Measurements from ENCODE around the gene CARM1.
"Not testable (repeated sequence)": the region's sequence is repeated elsewhere in the genome, so short reads cannot be mapped to it uniquely, and the experiment has no call there.

Gene CARM1

DNA sequence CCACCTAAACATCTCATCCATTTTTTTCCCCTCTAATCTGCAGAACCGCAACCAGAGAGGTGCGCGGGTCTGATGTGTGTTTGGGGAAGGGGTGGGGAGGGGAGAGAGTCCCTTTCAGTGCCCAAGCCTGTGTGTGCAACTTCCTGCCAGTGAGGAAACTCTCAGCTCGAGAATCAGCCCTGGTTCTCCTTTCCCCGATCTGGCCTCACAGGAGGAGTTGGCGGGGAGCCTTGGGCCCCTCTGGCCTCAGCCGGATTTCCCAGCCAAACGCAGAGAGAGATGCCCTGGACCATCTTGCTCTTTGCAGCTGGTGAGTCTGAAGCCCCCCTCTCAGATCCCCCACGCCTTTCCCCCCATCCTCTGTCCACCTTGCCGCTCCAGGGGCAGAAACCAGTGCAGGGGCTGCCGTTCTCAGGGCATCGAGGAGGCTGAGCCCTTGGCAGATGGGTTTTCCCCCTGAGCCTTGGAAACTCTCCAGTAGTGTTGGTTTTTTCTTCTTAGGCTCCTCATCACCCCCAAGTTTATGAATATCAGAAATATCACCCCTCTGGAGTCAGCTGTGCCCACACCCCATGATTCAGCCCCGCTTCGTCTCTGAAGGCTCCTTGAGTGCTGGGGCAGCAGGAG, 23.0 kb upstream of the CARM1 start, which contains the start of gene C19orf38:
C19orf38 (plus strand) TSS at position 186 of the 627 bp plus-strand sequence; CDS start at position 280, 94 bp downstream.
- H3K4me3 ChIP-seq (ENCODE audit: low read depth, low read length): no peak within 1 kb of the TSS
- no peaks in the 10 kb centered on the region for H3K36me3 ChIP-seq (ENCODE audit: insufficient read depth, low read length)

DNA sequence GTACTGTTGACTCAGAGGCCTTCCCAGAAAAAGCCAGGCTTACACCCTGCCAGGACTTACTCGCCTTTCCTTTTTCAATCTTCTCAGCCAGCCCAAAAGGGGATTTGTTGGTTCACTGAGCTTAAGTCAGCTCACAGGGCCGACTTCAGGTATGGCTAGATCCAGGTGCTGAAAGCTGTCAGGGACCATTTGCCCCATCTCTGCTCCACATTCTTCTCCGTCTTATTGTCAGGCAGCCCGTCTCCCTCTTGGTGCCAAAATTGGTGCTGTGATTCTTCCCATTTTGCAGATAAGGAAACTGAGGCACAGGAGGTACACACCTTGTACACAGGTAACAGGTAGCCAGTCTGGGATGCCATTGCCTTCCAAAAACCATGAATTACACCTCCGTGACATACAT, 20.7 kb upstream of the CARM1 start:
- no peak overlapping the region for H2AFZ ChIP-seq (ENCODE audit: low read length, unreplicated experiment)
- H3K4me3 ChIP-seq (ENCODE audit: low read depth, low read length): no peak overlapping the region
- H3K79me2 ChIP-seq (ENCODE audit: control insufficient read depth, insufficient read depth, low read length, unreplicated experiment): no peaks in the 10 kb centered on the region

More for the DNA sequence above, 23.0 kb upstream of the CARM1 start, which contains the start of gene C19orf38:
- Histone ChIP-seq H2AFZ (ENCODE audit: low read length, unreplicated experiment) (no peak within 1 kb of the TSS), H3K79me2 (ENCODE audit: control insufficient read depth, insufficient read depth, low read length, unreplicated experiment) (no peaks in the 10 kb centered on the region), H3K4me1 (ENCODE audit: control insufficient read depth, insufficient read depth, low read length, unreplicated experiment) (no peaks in the 10 kb centered on the region), H3K27ac (ENCODE audit: low read depth, low read length) (no peak within 1 kb of the TSS), H3K27me3 (ENCODE audit: insufficient read depth, low read length) (no peaks in the 10 kb centered on the region)

GRCh38 chr19:10852098-10852800, 19.1 kb upstream of the CARM1 start:
- H3K36me3 ChIP-seq (ENCODE audit: insufficient read depth, low read length): no peaks in the 10 kb centered on the region
- no peak overlapping the region for H3K4me3 ChIP-seq (ENCODE audit: low read depth, low read length)
- no peaks in the 10 kb centered on the region for H3K27me3 ChIP-seq (ENCODE audit: insufficient read depth, low read length)
- no peaks in the 10 kb centered on the region for H3K4me1 ChIP-seq (ENCODE audit: control insufficient read depth, insufficient read depth, low read length, unreplicated experiment)
- H2AFZ ChIP-seq (ENCODE audit: low read length, unreplicated experiment): no peak overlapping the region
- H3K27ac ChIP-seq (ENCODE audit: low read depth, low read length): no peak overlapping the region
- no peaks in the 10 kb centered on the region for H3K79me2 ChIP-seq (ENCODE audit: control insufficient read depth, insufficient read depth, low read length, unreplicated experiment)

More for the DNA sequence above, 20.7 kb upstream of the CARM1 start:
- no peaks in the 10 kb centered on the region for H3K4me1 ChIP-seq (ENCODE audit: control insufficient read depth, insufficient read depth, low read length, unreplicated experiment)
- H3K27ac ChIP-seq (ENCODE audit: low read depth, low read length): no peak overlapping the region
- H3K27me3 ChIP-seq (ENCODE audit: insufficient read depth, low read length): no peaks in the 10 kb centered on the region
- no peaks in the 10 kb centered on the region for H3K36me3 ChIP-seq (ENCODE audit: insufficient read depth, low read length)

GRCh38 chr19:10852941-10853340, 18.4 kb upstream of the CARM1 start:
- Histone ChIP-seq H3K79me2 (ENCODE audit: control insufficient read depth, insufficient read depth, low read length, unreplicated experiment) (no peaks in the 10 kb centered on the region), H3K4me1 (ENCODE audit: control insufficient read depth, insufficient read depth, low read length, unreplicated experiment) (no peaks in the 10 kb centered on the region)

GRCh38 chr19:10854350-10855089, 16.8 kb upstream of the CARM1 start:
- Histone ChIP-seq H3K27me3 (ENCODE audit: insufficient read depth, low read length) (no peaks in the 10 kb centered on the region), H2AFZ (ENCODE audit: low read length, unreplicated experiment) (no peak overlapping the region), H3K36me3 (ENCODE audit: insufficient read depth, low read length) (no peaks in the 10 kb centered on the region), H3K4me1 (ENCODE audit: control insufficient read depth, insufficient read depth, low read length, unreplicated experiment) (no peaks in the 10 kb centered on the region), H3K4me3 (ENCODE audit: low read depth, low read length) (no peak overlapping the region), H3K79me2 (ENCODE audit: control insufficient read depth, insufficient read depth, low read length, unreplicated experiment) (no peaks in the 10 kb centered on the region), H3K27ac (ENCODE audit: low read depth, low read length) (no peak overlapping the region)

More at GRCh38 chr19:10852941-10853340, 18.4 kb upstream of the CARM1 start:
- Histone ChIP-seq H3K27me3 (ENCODE audit: insufficient read depth, low read length) (no peaks in the 10 kb centered on the region), H3K36me3 (ENCODE audit: insufficient read depth, low read length) (no peaks in the 10 kb centered on the region), H3K4me3 (ENCODE audit: low read depth, low read length) (no peak overlapping the region), H3K27ac (ENCODE audit: low read depth, low read length) (no peak overlapping the region), H2AFZ (ENCODE audit: low read length, unreplicated experiment) (no peak overlapping the region)

- Histone ChIP-seq H3K4me1 (ENCODE audit: control insufficient read depth, insufficient read depth, low read length, unreplicated experiment) (no peaks in the 10 kb centered on the region), H3K79me2 (ENCODE audit: control insufficient read depth, insufficient read depth, low read length, unreplicated experiment) (no peaks in the 10 kb centered on the region), H3K27ac (ENCODE audit: low read depth, low read length) (no peak overlapping the region), H2AFZ (ENCODE audit: low read length, unreplicated experiment) (no peak overlapping the region), H3K4me3 (ENCODE audit: low read depth, low read length) (no peak overlapping the region), H3K36me3 (ENCODE audit: insufficient read depth, low read length) (no peaks in the 10 kb centered on the region), H3K27me3 (ENCODE audit: insufficient read depth, low read length) (no peaks in the 10 kb centered on the region)
Observed at GRCh38 chr19:10855879-10856522, 15.4 kb upstream of the CARM1 start.

DNA sequence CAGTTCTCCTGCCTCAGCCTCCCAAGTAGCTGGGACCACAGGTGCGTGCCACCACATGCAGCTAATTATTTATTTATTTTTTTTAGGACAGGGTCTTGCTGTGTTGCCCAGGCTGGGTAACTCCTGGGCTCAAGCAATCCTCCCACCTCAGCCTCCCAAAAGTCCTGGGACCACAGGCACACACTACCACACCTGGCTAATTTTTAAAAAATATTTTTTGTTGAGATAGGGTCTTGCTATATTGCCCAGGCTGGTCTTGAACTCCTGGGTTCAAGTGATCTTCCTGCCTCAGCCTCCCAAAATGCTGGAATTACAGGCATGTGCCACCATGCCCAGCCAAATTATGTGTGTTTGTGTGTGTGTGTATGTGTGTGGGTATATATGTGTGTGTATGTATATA, 14.5 kb upstream of the CARM1 start:
- not testable (repeated sequence) for H2AFZ ChIP-seq (ENCODE audit: low read length, unreplicated experiment); H3K4me3 ChIP-seq (ENCODE audit: low read depth, low read length); H3K36me3 ChIP-seq (ENCODE audit: insufficient read depth, low read length); H3K27ac ChIP-seq (ENCODE audit: low read depth, low read length); H3K79me2 ChIP-seq (ENCODE audit: control insufficient read depth, insufficient read depth, low read length, unreplicated experiment); H3K27me3 ChIP-seq (ENCODE audit: insufficient read depth, low read length); H3K4me1 ChIP-seq (ENCODE audit: control insufficient read depth, insufficient read depth, low read length, unreplicated experiment)

DNA sequence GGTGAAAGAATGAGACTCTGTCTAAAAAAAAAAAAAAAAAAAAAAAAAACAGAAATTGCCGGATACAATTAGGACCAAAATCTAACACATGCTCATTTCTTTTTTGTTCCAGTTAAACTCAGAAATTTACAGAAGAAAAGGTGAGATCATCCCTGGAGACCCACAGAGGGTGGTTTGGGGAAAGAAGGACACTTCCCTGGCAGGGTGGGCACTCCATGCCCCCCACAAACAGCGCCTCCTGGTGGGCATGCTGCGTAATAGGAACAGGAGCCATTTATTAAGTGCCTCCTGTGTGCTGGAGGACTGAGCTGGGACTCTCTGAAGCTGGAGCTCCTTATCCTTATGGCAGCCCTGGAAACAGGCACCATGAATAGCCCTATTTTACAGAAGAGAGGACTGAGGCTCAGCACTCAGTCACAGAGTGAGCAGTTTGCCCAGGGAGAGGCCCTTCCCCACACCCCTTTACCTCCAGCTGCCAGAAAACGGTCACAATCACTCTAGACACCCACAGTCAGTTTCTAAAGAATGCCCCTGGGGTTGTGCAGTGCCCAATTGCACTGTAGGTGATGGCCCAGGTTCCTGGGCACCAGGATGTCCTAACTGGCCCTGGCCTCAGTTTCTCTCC, 13.0 kb upstream of the CARM1 start:
- no peaks in the 10 kb centered on the region for H3K79me2 ChIP-seq (ENCODE audit: control insufficient read depth, insufficient read depth, low read length, unreplicated experiment)
- no peak overlapping the region for H3K4me3 ChIP-seq (ENCODE audit: low read depth, low read length)
- H3K4me1 ChIP-seq (ENCODE audit: control insufficient read depth, insufficient read depth, low read length, unreplicated experiment): peaks cover 3% of the 10 kb centered on the region
- H2AFZ ChIP-seq (ENCODE audit: low read length, unreplicated experiment): no peak overlapping the region
- H3K27me3 ChIP-seq (ENCODE audit: insufficient read depth, low read length): no peaks in the 10 kb centered on the region
- no peaks in the 10 kb centered on the region for H3K36me3 ChIP-seq (ENCODE audit: insufficient read depth, low read length)
- no peak overlapping the region for H3K27ac ChIP-seq (ENCODE audit: low read depth, low read length)

GRCh38 chr19:10861103-10861651, 10.2 kb upstream of the CARM1 start:
- Histone ChIP-seq H3K4me1 (ENCODE audit: control insufficient read depth, insufficient read depth, low read length, unreplicated experiment) (peaks cover 8% of the 10 kb centered on the region), H3K4me3 (ENCODE audit: low read depth, low read length) (no peak overlapping the region), H3K27me3 (ENCODE audit: insufficient read depth, low read length) (no peaks in the 10 kb centered on the region), H3K79me2 (ENCODE audit: control insufficient read depth, insufficient read depth, low read length, unreplicated experiment) (no peaks in the 10 kb centered on the region), H3K36me3 (ENCODE audit: insufficient read depth, low read length) (no peaks in the 10 kb centered on the region), H3K27ac (ENCODE audit: low read depth, low read length) (no peak overlapping the region), H2AFZ (ENCODE audit: low read length, unreplicated experiment) (no peak overlapping the region)

GRCh38 chr19:10862561-10863106, 8.7 kb upstream of the CARM1 start:
- peaks cover 8% of the 10 kb centered on the region for H3K4me1 ChIP-seq (ENCODE audit: control insufficient read depth, insufficient read depth, low read length, unreplicated experiment)
- no peak overlapping the region for H3K27ac ChIP-seq (ENCODE audit: low read depth, low read length)
- no peak overlapping the region for H2AFZ ChIP-seq (ENCODE audit: low read length, unreplicated experiment)
- no peaks in the 10 kb centered on the region for H3K36me3 ChIP-seq (ENCODE audit: insufficient read depth, low read length)
- H3K27me3 ChIP-seq (ENCODE audit: insufficient read depth, low read length): no peaks in the 10 kb centered on the region
- H3K4me3 ChIP-seq (ENCODE audit: low read depth, low read length): no peak overlapping the region
- no peaks in the 10 kb centered on the region for H3K79me2 ChIP-seq (ENCODE audit: control insufficient read depth, insufficient read depth, low read length, unreplicated experiment)
